WI38 (cell line): Measurements from ENCODE around the gene KRT4.
"Not testable (repeated sequence)": the region's sequence is repeated elsewhere in the genome, so short reads cannot be mapped to it uniquely, and the experiment has no call there.

Experiments
- H3K4me3 ChIP-seq: 2 replicates; pipeline ENCODE4 v1.5.1; 2011; ENCODE audit warnings: low read depth, mild to moderate bottlenecking, control low read depth, low read length
- TF ChIP-seq, protein P1 (sequence below): IDR thresholded peaks from 2 replicates; pipeline ENCODE4 v1.5.1; 2012; ENCODE audit warnings: low read depth, mild to moderate bottlenecking, control low read depth, low read length

Gene KRT4

DNA sequence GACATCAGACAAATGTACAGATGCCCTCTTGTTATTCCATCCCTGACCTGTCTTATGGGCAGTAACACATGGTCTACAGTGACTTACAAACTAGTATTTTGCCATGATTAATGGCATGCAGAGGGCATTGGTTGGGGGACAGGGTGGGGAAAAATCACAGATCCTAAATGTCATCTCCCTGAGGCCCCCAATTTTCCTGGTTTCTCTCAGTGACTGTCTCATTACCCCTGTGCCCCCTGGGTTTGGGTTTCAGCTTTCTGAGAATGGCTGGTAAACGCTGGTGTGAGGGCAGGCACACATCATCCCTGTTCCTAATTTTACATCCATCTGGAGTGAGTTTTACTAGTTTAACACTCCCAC is 46.9 kb downstream of the KRT4 start:
- TF ChIP-seq, protein P1, sequence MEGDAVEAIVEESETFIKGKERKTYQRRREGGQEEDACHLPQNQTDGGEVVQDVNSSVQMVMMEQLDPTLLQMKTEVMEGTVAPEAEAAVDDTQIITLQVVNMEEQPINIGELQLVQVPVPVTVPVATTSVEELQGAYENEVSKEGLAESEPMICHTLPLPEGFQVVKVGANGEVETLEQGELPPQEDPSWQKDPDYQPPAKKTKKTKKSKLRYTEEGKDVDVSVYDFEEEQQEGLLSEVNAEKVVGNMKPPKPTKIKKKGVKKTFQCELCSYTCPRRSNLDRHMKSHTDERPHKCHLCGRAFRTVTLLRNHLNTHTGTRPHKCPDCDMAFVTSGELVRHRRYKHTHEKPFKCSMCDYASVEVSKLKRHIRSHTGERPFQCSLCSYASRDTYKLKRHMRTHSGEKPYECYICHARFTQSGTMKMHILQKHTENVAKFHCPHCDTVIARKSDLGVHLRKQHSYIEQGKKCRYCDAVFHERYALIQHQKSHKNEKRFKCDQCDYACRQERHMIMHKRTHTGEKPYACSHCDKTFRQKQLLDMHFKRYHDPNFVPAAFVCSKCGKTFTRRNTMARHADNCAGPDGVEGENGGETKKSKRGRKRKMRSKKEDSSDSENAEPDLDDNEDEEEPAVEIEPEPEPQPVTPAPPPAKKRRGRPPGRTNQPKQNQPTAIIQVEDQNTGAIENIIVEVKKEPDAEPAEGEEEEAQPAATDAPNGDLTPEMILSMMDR: no peak
- H3K4me3 ChIP-seq: no peak overlapping the region

DNA sequence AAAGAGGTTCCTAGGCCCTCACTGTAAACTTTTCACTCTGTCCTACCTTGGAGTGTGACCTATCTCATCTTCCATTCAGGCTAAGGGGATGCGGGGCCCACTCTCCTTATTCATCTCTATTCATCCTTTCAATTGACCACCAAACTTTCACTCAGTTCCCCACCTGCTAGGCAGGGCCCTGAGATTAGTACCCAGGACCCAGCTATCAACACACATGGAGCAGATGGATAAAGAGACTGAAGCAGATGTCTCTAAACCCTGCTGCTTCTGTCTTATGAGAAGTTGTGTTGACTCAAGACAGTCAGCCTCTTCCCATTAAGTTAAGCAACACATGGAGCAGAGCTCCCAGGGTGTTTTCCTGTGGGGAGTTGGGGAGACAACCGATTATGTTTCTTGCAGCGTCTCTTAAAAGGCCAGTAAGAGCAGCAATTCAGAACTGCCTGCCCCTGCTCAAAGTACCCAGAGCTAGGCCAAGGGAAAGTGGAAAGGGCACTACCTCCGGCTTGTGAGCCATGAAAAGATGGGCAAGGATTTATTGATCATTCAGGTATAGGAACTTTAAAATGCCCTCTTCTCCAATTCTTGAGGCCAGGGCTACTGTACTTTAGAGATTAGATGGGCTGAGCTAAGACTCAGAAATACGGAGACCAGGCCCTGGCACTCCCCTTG is 47.4 kb downstream of the KRT4 start:
- H3K4me3 ChIP-seq: no peak overlapping the region

DNA sequence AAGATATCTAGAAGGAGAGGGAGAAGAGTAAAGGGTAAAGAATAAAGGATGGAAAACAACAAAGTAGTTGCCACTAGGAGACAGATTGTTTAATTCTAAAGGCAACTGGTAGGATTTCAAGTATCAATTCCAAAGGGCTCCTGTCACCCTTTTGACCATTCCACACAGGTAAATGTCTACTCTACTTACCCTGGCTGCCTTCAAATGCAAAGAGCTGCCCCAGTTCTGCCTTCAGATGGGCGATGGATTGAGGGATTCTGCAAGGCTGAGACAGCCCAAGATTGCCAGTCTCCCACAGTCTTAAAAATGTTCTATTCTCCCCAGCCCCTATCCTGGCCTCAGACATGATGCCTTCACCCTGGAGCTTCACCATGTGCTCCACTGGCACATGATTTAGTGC is 48.2 kb downstream of the KRT4 start:
- TF ChIP-seq, protein P1: no peak
- H3K4me3 ChIP-seq: no peak overlapping the region

More for the DNA sequence above, 47.4 kb downstream of the KRT4 start:
- TF ChIP-seq, protein P1: no peak

DNA sequence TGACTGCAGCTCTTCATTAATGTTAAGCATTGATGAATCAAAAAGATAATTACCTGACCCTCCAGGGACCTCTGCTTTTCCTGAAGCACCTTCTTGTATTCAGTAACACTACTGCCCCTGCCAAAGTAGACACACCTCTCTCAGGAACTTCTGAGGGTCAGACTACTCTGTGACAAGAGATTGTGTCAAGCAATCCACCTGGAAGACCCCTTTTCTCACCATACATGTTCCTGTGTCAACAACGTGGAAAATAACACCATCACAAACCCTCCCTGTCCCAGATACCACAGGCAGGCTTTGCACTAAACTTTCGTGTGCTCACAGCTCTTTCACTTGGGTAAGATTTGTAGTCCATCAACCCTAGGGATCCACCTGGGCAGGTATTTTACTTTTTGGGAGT is 49.9 kb downstream of the KRT4 start:
- H3K4me3 ChIP-seq: no peak overlapping the region
- TF ChIP-seq, protein P1: no peak

DNA sequence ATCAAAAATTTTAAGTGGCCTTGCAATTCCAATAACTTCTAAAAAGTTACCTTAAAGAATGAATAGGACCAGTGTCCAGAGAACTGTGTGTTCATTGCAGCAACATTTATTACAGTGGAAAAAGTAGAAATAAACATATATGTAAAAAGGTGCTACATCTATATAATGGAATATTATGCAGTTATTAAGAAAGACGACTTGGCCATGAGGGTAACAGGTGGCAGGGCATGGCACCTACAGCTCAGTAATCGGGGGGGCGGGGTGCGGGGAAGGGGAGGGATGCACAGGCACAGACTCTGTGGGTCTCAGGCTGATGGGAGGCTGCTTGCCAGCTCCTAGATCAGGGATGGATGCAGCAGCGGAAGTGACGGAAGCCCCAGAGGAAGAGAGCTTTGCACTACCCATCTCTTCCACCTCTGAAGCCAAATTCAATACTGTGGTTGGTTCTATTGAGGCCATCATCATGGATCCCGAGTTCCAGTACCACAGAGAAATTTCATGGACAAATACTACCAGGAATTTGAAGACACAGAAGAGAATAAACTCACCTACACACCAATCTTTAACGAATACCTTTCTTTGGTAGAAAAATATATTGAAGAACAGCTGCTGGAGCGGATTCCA is 50.8 kb downstream of the KRT4 start:
- H3K4me3 ChIP-seq: no peak overlapping the region
- TF ChIP-seq, protein P1: no peak

DNA sequence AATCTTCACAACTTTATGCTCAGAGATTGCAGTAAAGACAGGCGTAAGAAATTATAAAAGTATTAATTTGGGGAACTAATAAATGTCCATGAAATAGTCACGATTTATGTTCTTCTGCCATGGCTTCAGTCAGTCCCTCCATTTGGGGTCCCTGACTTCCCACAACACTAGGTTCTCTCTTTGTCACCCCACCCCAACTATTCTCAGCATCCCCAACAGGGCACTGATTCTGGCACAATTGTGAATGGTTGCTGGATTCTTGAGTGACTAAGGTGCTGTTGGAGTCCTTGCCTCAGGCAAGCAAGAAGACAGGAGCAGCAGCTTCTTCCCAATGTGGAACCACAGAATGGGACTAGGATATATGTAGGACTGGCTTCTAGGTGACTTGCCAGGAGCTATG is 52.1 kb downstream of the KRT4 start:
- no peak overlapping the region for H3K4me3 ChIP-seq
- TF ChIP-seq, protein P1: no peak

DNA sequence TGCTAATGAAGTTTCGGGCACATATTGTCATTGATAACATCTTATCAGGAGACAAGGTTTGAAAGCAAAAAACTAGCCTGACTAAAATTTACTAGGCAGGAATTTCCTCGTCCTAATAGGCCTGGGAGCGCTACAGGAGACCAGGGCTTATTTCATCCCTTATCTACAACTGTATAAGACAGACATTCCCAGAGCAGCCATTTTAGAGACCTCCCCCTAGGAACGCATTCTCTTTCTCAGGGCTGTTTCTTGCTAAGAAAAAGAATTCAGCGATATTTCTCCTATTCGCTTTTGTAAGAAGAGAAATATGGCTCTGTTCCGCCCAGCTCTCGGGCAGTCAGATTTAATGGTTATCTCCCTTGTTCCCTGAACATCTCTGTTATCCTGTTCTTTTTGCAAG is 52.7 kb downstream of the KRT4 start:
- not testable (repeated sequence) for H3K4me3 ChIP-seq

DNA sequence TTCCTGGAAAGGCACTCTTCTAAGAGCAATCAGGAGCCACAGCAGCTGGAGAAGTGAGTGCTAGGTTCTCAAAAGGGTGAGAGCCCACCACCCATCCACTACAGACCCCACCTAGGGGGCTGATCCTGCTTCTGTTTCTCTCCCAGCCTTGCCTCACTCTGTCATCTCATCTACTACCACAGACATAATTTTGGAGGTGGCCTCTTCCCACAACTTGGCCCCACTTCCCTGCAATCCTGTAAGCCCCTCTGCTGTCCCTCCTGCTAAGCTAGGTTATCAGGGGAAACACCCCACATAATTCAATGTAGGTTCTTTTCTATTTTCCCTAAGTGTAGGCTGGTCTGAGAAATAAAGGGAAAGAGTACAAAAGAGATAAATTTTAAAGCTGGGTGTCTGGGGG is 53.3 kb downstream of the KRT4 start:
- no peak overlapping the region for H3K4me3 ChIP-seq
- TF ChIP-seq, protein P1: no peak
